Endothelial cell of umbilical vein (primary cell): ENCODE data around the gene LIAS. TPM values are rescaled to one million over a fixed set of nuclear protein-coding genes. Genes with fewer than 3 reads are reported as not detected.

ENCODE experiments used
- BruUV-seq: library from RNA; stranded (reverse); fragments of 400-500 nt; replicated peaks from 2 replicates; lab custom pipeline; 2021; lab: Mats Ljungman, UMichigan
- CTCF ChIA-PET: fragments of 300-600, 350-600 bp; sonication (Branson Sonifier 250); formaldehyde crosslinking; loops from one replicate; lab custom pipeline; 2021; ENCODE audit warnings: antibody characterized with exemption, inconsistent platforms; lab: Charles Lee
- POLR2A ChIA-PET: fragments of 300-600, 350-600 bp; sonication (Branson Sonifier 250); formaldehyde crosslinking; loops from one replicate; lab custom pipeline; 2021; ENCODE audit warnings: antibody characterized with exemption, inconsistent platforms; lab: Charles Lee
- DNase-seq: peaks from one replicate; pipeline ENCODE4 v3.0.0-alpha.2; 2011; ENCODE audit warnings: low read depth, low spot score
- FAIRE-seq: peaks from 2 replicates; lab custom pipeline; 2011; peaks lifted over from hg19 to GRCh38; lab: Jason Lieb, UNC
- H2AFZ ChIP-seq: 2 replicates; pipeline ENCODE4 v1.6.0; 2012; ENCODE audit warnings: low read depth, low read length, control low read depth, inconsistent platforms
- H3K27ac ChIP-seq: 2 replicates; pipeline ENCODE4 v1.5.1; 2011; ENCODE audit warnings: low read depth, mild to moderate bottlenecking, control low read depth, low read length, moderate library complexity; ENCODE audit not compliant: insufficient read depth
- H3K27me3 ChIP-seq, 2 experiments: 2 replicates each; pipeline versions ENCODE4 v1.6.0 to v1.6.1; 2011; ENCODE audit warnings: low read length in 2 of 2, mixed read lengths in 1 of 2; ENCODE audit not compliant: control insufficient read depth in 2 of 2, insufficient read depth in 2 of 2
- H3K36me3 ChIP-seq, 2 experiments: 2 replicates in 1 of 2; 3 replicates in 1 of 2; pipeline ENCODE4 v1.5.1; 2011; ENCODE audit warnings: low read length in 2 of 2, mild to moderate bottlenecking in 1 of 2, moderate library complexity in 1 of 2; ENCODE audit not compliant: control insufficient read depth in 2 of 2, insufficient read depth in 2 of 2; ENCODE audit errors: extremely low read depth in 1 of 2
- H3K4me1 ChIP-seq: 3 replicates; pipeline ENCODE4 v1.5.1; 2011; ENCODE audit warnings: mild to moderate bottlenecking, low read length; ENCODE audit not compliant: control insufficient read depth, insufficient read depth; ENCODE audit errors: extremely low read depth
- H3K4me2 ChIP-seq: 2 replicates; pipeline ENCODE4 v1.6.1; 2011; ENCODE audit warnings: low read length, control low read depth, mixed read lengths; ENCODE audit not compliant: insufficient read depth
- H3K4me3 ChIP-seq, 3 experiments: fragments of 200-600 bp in 1 of 3; sonication (generic), shearing (Covaris generic) in 1 of 3; replicated peaks in 1 of 3; 2 replicates each; pipeline ENCODE4 v1.5.1; 2011 to 2016; ENCODE audit warnings: control low read depth in 3 of 3, low read length in 3 of 3, mild to moderate bottlenecking in 2 of 3, inconsistent platforms in 1 of 3, low read depth in 1 of 3, moderate library complexity in 1 of 3; ENCODE audit not compliant: insufficient read depth in 1 of 3
- H3K79me2 ChIP-seq: 2 replicates; pipeline ENCODE4 v1.6.0; 2012; ENCODE audit warnings: low read length, inconsistent platforms; ENCODE audit not compliant: control insufficient read depth, insufficient read depth
- H3K9ac ChIP-seq: replicated peaks from 2 replicates; pipeline ENCODE3; 2011; ENCODE audit warnings: low read length, control low read depth; ENCODE audit not compliant: insufficient read depth; ENCODE audit errors: extremely low read depth
- H3K9me1 ChIP-seq: replicated peaks from 3 replicates; pipeline ENCODE4 v1.6.0; 2011; ENCODE audit warnings: mild to moderate bottlenecking, low read length; ENCODE audit not compliant: control insufficient read depth, insufficient read depth; ENCODE audit errors: extremely low read depth
- H3K9me3 ChIP-seq: replicated peaks from 2 replicates; pipeline ENCODE4 v1.5.1; 2012; ENCODE audit warnings: low read length, inconsistent platforms; ENCODE audit not compliant: control insufficient read depth, insufficient read depth
- H4K20me1 ChIP-seq: replicated peaks from 2 replicates; pipeline ENCODE3; 2011; ENCODE audit warnings: mild to moderate bottlenecking, low read length; ENCODE audit not compliant: control insufficient read depth, insufficient read depth; ENCODE audit errors: extremely low read depth
- EZH2 ChIP-seq: IDR thresholded peaks from 2 replicates; pipeline ENCODE4 v1.6.1; 2012; ENCODE audit warnings: borderline replicate concordance, low read depth, mild to moderate bottlenecking, moderate library complexity, low read length, inconsistent platforms; ENCODE audit not compliant: severe bottlenecking
- FOS ChIP-seq: IDR thresholded peaks from 2 replicates; pipeline ENCODE4 v1.6.1; 2011; ENCODE audit warnings: mild to moderate bottlenecking, low read length, moderate library complexity, borderline replicate concordance; ENCODE audit not compliant: insufficient read depth
- GATA2 ChIP-seq: IDR thresholded peaks from 2 replicates; pipeline ENCODE4 v1.7.0; 2011; ENCODE audit warnings: low read depth, mild to moderate bottlenecking, moderate library complexity, mixed read lengths, low read length; ENCODE audit not compliant: insufficient read length, insufficient read depth
- JUN ChIP-seq: IDR thresholded peaks from 2 replicates; pipeline ENCODE4 v1.6.1; 2011; ENCODE audit warnings: borderline replicate concordance, low read depth; ENCODE audit not compliant: insufficient read length, insufficient read depth
- MYC ChIP-seq: IDR thresholded peaks from one replicate; pipeline ENCODE4 v1.6.1; 2011; ENCODE audit warnings: mild to moderate bottlenecking, low read depth, low read length
- POLR2A ChIP-seq: IDR thresholded peaks from 2 replicates; pipeline ENCODE4 v1.6.1; 2012; ENCODE audit warnings: low read depth, mild to moderate bottlenecking, control low read depth, low read length
- POLR2AphosphoS5 ChIP-seq: IDR thresholded peaks from 2 replicates; pipeline ENCODE4 v1.6.1; 2012; ENCODE audit warnings: low read depth, mild to moderate bottlenecking, control low read depth, low read length, moderate library complexity; ENCODE audit not compliant: insufficient read depth
- dilution Hi-C: fragments of 300-500 bp; cut with MboI; formaldehyde crosslinking; loops from one replicate; pipeline ENCODE4 v1.15.0; 2019; ENCODE audit warnings: low sequenced_read_pairs; ENCODE audit not compliant: extremely low pct_ligation_motif_present
- intact Hi-C: fragments of 100-400 bp; cut with micrococcal nuclease; formaldehyde crosslinking; loops from one replicate; pipeline ENCODE4 v1.10.0; 2022
- polyA plus RNA-seq, 4 experiments: library from polyadenylated mRNA; depleted of rRNA in 3 of 4; stranded (reverse) in 3 of 4; unstranded in 1 of 4; fragments of >200 nt; gene quantifications; 2 replicates each; pipeline versions ENCODE4 v1.2.1 to v1.2.3, GENCODE V29; 2011 to 2012; ENCODE audit warnings: missing spikeins in 1 of 4
- total RNA-seq: library from RNA; stranded (reverse); gene quantifications from 2 replicates; pipeline ENCODE4 v1.2.3, GENCODE V29; 2021
- TF ChIP-seq, protein P1 (sequence below): IDR thresholded peaks from 2 replicates; pipeline ENCODE4 v1.6.1; 2011; ENCODE audit not compliant: insufficient read depth, insufficient read length
- TF ChIP-seq, protein P2 (sequence below), 2 donors: IDR thresholded peaks; 1 replicate in 1 of 2; 2 replicates in 1 of 2; pipeline ENCODE4 v1.5.1; 2011; ENCODE audit warnings: low read length in 2 of 2, mild to moderate bottlenecking in 2 of 2, moderate library complexity in 2 of 2, control low read depth in 1 of 2, inconsistent platforms in 1 of 2, low read depth in 1 of 2; ENCODE audit not compliant: insufficient read depth in 1 of 2; ENCODE audit errors: extremely low read depth in 1 of 2

The LIAS gene
- total and polyA plus RNA-seq, 2 donors (not counting 3 experiments of a cell fraction or from before 2014, with no cell fraction given): 5.5 to 11.3 TPM

DNA sequence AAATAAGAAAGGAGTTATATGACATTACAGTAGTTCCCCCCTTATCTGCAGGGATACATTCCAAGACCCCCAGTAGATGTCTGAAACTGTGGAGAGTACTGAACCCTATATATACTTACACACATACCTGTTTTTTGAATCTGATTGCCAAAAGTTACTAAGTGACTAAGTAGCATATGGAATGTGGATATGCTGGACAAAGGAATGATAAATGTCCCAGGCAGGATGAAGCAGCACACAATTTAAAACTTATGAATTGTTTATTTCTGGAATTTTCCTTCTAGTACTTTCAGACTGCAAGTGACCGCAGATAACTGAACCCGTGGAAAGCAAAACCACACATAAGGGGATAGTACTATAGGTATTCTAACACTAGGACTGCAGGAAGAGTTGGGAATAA lies 45.7 kb downstream of the LIAS start:
- DNase-seq: no peak
- H3K9me1 ChIP-seq: no peaks in the 10 kb centered on the region
- no peak overlapping the region for H3K4me2 ChIP-seq
- H3K27ac ChIP-seq: no peak overlapping the region
- intact Hi-C loops: no loop called here
- no peaks in the 10 kb centered on the region for H3K4me1 ChIP-seq
- ChIA-PET POLR2A (no interaction called here), CTCF (interaction anchor here (1.0 kb wide), 1 partner anchor 9 kb away, joined by 3 read pairs; no protein-coding TSS in a partner anchor)
- H3K9ac ChIP-seq: no peak overlapping the region
- no peaks in the 10 kb centered on the region for H3K9me3 ChIP-seq
- FAIRE-seq: no peak
- H3K4me3 ChIP-seq: no peak overlapping the region
- H3K79me2 ChIP-seq: no peaks in the 10 kb centered on the region
- H3K27me3 ChIP-seq: no peaks in the 10 kb centered on the region
- peaks cover 24 to 40% of the 10 kb centered on the region in 2 experiments for H3K36me3 ChIP-seq
- BruUV-seq: no TSS peak
- H4K20me1 ChIP-seq: no peaks in the 10 kb centered on the region
- TF ChIP-seq, protein P1, sequence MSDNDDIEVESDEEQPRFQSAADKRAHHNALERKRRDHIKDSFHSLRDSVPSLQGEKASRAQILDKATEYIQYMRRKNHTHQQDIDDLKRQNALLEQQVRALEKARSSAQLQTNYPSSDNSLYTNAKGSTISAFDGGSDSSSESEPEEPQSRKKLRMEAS: no peak
- TF ChIP-seq GATA2: no peak
- TF ChIP-seq POLR2AphosphoS5: no peak
- no peak for TF ChIP-seq JUN
- no peak for TF ChIP-seq EZH2
- TF ChIP-seq FOS: no peak
- TF ChIP-seq, protein P2, sequence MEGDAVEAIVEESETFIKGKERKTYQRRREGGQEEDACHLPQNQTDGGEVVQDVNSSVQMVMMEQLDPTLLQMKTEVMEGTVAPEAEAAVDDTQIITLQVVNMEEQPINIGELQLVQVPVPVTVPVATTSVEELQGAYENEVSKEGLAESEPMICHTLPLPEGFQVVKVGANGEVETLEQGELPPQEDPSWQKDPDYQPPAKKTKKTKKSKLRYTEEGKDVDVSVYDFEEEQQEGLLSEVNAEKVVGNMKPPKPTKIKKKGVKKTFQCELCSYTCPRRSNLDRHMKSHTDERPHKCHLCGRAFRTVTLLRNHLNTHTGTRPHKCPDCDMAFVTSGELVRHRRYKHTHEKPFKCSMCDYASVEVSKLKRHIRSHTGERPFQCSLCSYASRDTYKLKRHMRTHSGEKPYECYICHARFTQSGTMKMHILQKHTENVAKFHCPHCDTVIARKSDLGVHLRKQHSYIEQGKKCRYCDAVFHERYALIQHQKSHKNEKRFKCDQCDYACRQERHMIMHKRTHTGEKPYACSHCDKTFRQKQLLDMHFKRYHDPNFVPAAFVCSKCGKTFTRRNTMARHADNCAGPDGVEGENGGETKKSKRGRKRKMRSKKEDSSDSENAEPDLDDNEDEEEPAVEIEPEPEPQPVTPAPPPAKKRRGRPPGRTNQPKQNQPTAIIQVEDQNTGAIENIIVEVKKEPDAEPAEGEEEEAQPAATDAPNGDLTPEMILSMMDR (IDR thresholded peaks at IDR 0.05; ENCODE audit: extremely low read depth in 1 of 2, insufficient read depth in 1 of 2, low read depth in 1 of 2, low read length in 2 of 2): no peak
- no peak for TF ChIP-seq MYC
- TF ChIP-seq POLR2A: no peak
- H2AFZ ChIP-seq: no peak overlapping the region
- dilution Hi-C loops: no loop called here
